Measurements from ENCODE around the gene CLMN. TPM values are rescaled to one million over a fixed set of nuclear protein-coding genes. Genes with fewer than 3 reads are reported as not detected.

The CLMN gene
- total and polyA plus RNA-seq, 2 of the 8 experiments (the other 6 are each of a cell fraction or from before 2014, with no cell fraction given) = 1.6 to 8.2 TPM

GRCh38 chr14:95354834-95355233 lies 35.1 kb upstream of the CLMN start:
- no peak overlapping the region for H3K4ac ChIP-seq (replicated peaks; ENCODE audit: insufficient read length, low read depth, low read length)
- no peak overlapping the region for H3K4me2 ChIP-seq (ENCODE audit: insufficient read depth in 1 of 2, low read depth in 2 of 2, low read length in 2 of 2)
- no peak overlapping the region for H2BK20ac ChIP-seq (ENCODE audit: low read length)
- H3K9ac ChIP-seq (replicated peaks in 1 of 4; ENCODE audit: extremely low read depth in 1 of 4, low read depth in 3 of 4, low read length in 3 of 4) = no peak overlapping the region
- H3K14ac ChIP-seq (ENCODE audit: insufficient read length) = no peak overlapping the region
- no peak overlapping the region for H4K91ac ChIP-seq (replicated peaks; ENCODE audit: insufficient read length, low read length)
- H4K20me1 ChIP-seq (replicated peaks in 1 of 2; ENCODE audit: control insufficient read depth in 1 of 2, insufficient read depth in 2 of 2, low read length in 2 of 2) = no peaks in the 10 kb centered on the region
- H3K79me2 ChIP-seq (ENCODE audit: control insufficient read depth in 1 of 2, insufficient read depth in 2 of 2, low read length in 2 of 2) = no peaks in the 10 kb centered on the region
- no peaks in the 10 kb centered on the region for H3K36me3 ChIP-seq (ENCODE audit: control insufficient read depth in 2 of 4, insufficient read depth in 4 of 4, low read length in 3 of 4)
- H3K23ac ChIP-seq (ENCODE audit: insufficient read length) = no peak overlapping the region
- no peaks in the 10 kb centered on the region for H3K79me1 ChIP-seq (ENCODE audit: low read depth, low read length)
- no peak overlapping the region for H3K18ac ChIP-seq (ENCODE audit: extremely low read depth, low read length)
- ChIA-PET POLR2A (ENCODE audit: partially characterized antibody) (no interaction called here), CTCF (ENCODE audit: partially characterized antibody) (no interaction called here)
- peaks cover 0 to 6% (median 2%) of the 10 kb centered on the region in 4 experiments; a peak in 3 of 7 replicates for H3K4me1 ChIP-seq (replicated peaks in 1 of 4; ENCODE audit: control insufficient read depth in 3 of 4, insufficient read depth in 4 of 4, low read length in 3 of 4)
- H3K23me2 ChIP-seq (ENCODE audit: low read depth, low read length) = no peaks in the 10 kb centered on the region
- DNase-seq (ENCODE audit: low read depth in 1 of 2, low spot score in 2 of 2) (no peak), FAIRE-seq (no peak)
- H2BK5ac ChIP-seq (ENCODE audit: low read depth, low read length) = no peak overlapping the region
- no peak overlapping the region for H2BK120ac ChIP-seq (replicated peaks; ENCODE audit: low read depth, low read length)
- H3K27me3 ChIP-seq (replicated peaks in 1 of 4; ENCODE audit: control insufficient read depth in 3 of 4, extremely low read depth in 1 of 4, insufficient read depth in 3 of 4, low read length in 3 of 4) = no peaks in the 10 kb centered on the region; a peak in 2 of 7 replicates
- no peak overlapping the region for H2BK15ac ChIP-seq (ENCODE audit: low read length)
- no peaks in the 10 kb centered on the region for H3K9me3 ChIP-seq (ENCODE audit: insufficient read depth in 2 of 2, low read depth in 1 of 2, low read length in 1 of 2)
- no peak overlapping the region for H3K56ac ChIP-seq (replicated peaks; ENCODE audit: insufficient read length, low read depth, low read length)
- H2BK12ac ChIP-seq (ENCODE audit: low read depth, low read length) = no peak overlapping the region
- no peak overlapping the region for H4K5ac ChIP-seq (ENCODE audit: insufficient read length, low read depth, low read length)
- no peak overlapping the region for H2AK5ac ChIP-seq (ENCODE audit: low read depth, low read length)
- no peak overlapping the region for H4K8ac ChIP-seq (ENCODE audit: extremely low read depth, insufficient read depth, low read length)
- no peak overlapping the region for H3K4me3 ChIP-seq (ENCODE audit: extremely low read depth in 1 of 4, insufficient read depth in 2 of 4, low read depth in 3 of 4, low read length in 4 of 4)
- H3K27ac ChIP-seq (ENCODE audit: low read depth, low read length) = no peak overlapping the region
- H2AFZ ChIP-seq (ENCODE audit: low read length) = no peak overlapping the region
- TF ChIP-seq CEBPB (IDR thresholded peaks at IDR 0.05; ENCODE audit: low read depth, low read length) = no peak
- TF ChIP-seq EP300 (IDR thresholded peaks at IDR 0.05; ENCODE audit: borderline replicate concordance in 1 of 2, low read depth in 2 of 2, low read length in 2 of 2) = no peak
- TF ChIP-seq CHD1 (IDR thresholded peaks at IDR 0.05; ENCODE audit: low read depth, low read length) = no peak
- TF ChIP-seq KDM1A (IDR thresholded peaks at IDR 0.05; ENCODE audit: borderline replicate concordance, low read length) = no peak
- TF ChIP-seq HDAC6 (IDR thresholded peaks at IDR 0.05; ENCODE audit: low read depth, low read length) = no peak
- TF ChIP-seq SIN3A (conservative IDR thresholded peaks at IDR 0.05 in 1 of 2, IDR thresholded peaks at IDR 0.05 in 1 of 2; ENCODE audit: low read depth in 1 of 2, low read length in 2 of 2) = no peak
- no peak for TF ChIP-seq TAF1 (IDR thresholded peaks at IDR 0.05; ENCODE audit: low read depth, low read length)

Data from H1 (cell line).